CD4-positive, alpha-beta T cell treated with Interleukin-10 for 1 hour (primary cell): ENCODE results near the gene BRD4.
"Not testable (repeated sequence)": the region's sequence is repeated elsewhere in the genome, so short reads cannot be mapped to it uniquely, and the experiment has no call there.

Source experiments
- DNase-seq: peaks from one replicate; pipeline ENCODE4 v3.0.0-alpha.2; 2020

Gene BRD4

GRCh38 chr19:15332311-15332996, at the start of gene BRD4:
Gene BRD4 (minus strand): TSS chr19:15332539. CDS start chr19:15273099, 59,440 bp downstream.
- DNase-seq, result peak; percentile 83

GRCh38 chr19:15381864-15382263, 49.5 kb upstream of the BRD4 start:
- no peak for DNase-seq

DNA sequence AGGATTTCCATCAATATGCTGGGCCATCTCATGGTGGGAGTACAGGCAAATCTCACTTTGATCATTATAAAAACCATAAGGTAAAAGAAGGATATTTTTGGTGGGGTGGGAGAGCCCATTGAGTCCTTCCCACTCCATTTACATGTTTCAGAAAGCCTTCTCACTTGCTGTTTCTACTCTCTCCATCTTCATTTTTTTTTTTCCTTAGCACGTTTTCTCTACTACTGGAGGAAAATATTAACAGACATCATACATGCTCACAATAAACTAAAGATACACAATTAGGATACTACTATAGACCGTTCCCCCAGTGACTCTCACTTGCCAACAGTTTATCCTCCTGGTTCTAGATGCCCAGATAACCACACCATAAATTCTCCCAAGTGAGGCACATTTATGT, 49.1 kb upstream of the BRD4 start:
- no peak for DNase-seq

DNA sequence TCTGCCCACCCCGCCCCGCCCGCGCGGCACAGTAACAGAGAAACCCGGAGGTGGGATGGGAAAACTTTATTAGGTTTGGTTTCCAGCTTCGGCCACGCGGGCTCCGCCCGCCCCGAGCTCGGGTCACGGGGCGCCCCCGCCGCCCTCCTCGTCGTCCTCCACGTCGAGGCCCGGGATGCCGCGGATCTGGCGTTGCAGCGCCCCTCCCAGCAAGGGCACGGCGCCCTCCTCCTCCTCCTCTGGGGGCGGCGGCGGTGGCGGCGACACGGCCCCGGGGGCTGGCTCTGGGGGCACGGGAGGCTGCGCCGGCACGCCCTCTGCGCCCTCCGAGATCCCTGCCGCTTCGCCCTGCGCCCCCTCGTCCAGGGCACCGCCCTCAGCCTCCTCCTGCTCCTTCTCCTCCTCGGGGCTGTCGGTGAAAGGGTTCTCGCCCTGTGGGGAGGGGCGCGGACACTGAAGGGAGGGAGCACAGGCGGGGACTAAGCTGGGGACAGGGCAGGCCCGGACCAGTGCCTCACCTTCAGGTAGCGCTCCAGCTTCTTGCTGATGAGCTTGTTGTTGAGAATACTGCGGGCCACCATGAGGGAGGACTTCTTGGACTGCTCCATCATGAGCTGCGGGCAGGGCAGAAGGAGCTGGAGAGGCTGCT, 47.8 kb upstream of the BRD4 start:
- no peak for DNase-seq

GRCh38 chr19:15379083-15379998, 47.0 kb upstream of the BRD4 start, which contains the start of gene AKAP8:
Gene AKAP8 (minus strand): TSS chr19:15379787. CDS start chr19:15379731, 56 bp downstream.
- DNase-seq, result peak; percentile 99

DNA sequence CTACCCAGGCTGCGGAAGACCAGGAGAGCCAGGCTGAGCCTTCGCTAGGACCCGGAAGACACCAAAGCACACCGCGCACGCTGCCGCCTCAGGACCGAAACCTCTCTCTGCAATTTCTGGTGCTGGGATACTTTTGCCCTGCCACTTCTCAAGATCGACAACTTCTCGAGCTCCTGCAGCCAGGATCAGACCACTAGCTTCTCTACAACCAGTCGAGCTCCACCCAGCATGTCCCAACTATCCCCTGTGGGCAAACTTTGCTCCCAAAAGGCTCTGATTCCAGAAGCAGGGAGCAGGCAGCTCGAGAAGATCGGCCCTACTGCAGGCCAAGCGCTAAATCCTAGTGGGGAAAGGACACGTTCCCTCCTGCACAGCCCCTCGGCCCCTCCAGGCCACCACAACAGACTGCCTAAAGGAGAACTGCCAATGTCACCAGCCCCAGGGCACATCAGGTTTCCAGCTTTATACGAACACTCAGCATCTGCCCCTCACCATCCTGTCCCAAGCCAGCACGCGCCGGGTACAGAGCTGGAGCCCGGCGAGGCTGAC, 46.3 kb upstream of the BRD4 start:
- DNase-seq, result peak; percentile 54

- DNase-seq, result no peak
Observed at GRCh38 chr19:15374796-15375440, 42.6 kb upstream of the BRD4 start.

GRCh38 chr19:15374105-15374651, 41.8 kb upstream of the BRD4 start:
- DNase-seq, result no peak

GRCh38 chr19:15373644-15374043, 41.3 kb upstream of the BRD4 start:
- DNase-seq, result no peak

DNA sequence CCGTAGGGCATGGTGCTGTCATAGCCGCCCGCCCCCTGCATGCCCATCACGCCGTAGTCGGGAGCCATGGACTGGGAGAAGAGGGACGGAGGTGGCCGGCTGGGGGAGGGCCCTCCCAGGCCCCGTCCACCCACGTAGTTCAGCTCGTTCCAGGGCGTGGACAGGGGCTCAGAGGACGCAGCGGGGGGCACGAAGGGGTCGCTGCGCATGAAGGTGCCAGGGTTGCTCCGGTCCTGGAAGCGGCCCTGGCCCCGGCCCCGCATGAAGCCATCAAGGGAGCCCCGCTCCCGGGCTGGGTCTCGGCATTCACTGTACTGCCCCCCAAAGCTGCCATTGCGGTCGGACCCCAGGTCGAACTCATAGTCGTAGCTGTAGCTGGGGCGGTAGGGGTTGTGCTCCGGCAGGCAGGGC, 40.6 kb upstream of the BRD4 start:
- no peak for DNase-seq

- DNase-seq, result no peak
Observed at GRCh38 chr19:15372470-15372869, 40.1 kb upstream of the BRD4 start.

GRCh38 chr19:15371786-15372380, 39.5 kb upstream of the BRD4 start:
- DNase-seq, result no peak

GRCh38 chr19:15371119-15371518, 38.8 kb upstream of the BRD4 start:
- DNase-seq, result no peak

DNA sequence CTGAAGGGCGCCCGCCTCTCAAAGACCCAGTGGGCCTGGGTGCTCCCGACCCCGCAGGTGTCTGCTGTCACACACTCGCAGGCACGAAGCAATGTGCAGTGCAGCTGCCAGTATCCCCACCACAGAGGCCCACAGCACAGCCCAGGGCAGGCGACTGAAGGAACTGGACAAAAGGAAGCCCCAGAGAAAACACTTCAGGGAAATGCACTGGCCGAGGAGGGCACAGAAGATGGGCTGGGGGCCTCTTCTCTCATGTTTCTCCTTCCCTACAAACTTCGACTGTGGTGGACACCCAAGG, 37.2 kb upstream of the BRD4 start:
- DNase-seq, result no peak

GRCh38 chr19:15368798-15369593, 36.7 kb upstream of the BRD4 start:
- no peak for DNase-seq

DNA sequence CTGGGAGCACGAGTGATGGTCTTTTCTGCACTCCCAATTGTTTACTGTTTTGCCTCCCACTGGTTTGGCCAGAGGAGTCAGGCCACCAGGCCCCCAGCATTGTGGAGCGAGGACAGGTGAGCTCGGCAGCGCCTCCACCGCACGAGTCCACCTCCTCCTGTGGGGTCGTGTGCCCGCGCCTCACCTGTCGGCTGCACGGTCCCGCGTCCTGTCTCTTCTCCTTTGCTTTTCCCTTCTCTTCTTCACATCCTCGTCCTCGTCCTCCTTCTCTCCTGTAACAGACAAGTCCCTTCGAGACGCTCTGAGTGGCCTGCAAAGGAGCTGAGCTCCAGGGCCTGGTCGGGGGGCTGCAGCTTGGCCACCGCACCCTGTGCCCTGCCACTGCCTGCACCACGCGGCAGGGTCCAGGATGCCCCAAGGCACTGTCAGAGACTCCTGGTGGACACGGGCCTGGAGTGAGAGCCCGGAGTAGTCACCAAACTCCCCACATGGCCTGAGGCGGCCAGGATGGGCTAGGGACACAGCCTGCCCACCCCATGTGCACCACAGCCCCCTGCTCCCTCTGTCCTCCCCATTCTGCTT, 35.8 kb upstream of the BRD4 start:
- no peak for DNase-seq

GRCh38 chr19:15367439-15367838, 35.1 kb upstream of the BRD4 start:
- no peak for DNase-seq

DNA sequence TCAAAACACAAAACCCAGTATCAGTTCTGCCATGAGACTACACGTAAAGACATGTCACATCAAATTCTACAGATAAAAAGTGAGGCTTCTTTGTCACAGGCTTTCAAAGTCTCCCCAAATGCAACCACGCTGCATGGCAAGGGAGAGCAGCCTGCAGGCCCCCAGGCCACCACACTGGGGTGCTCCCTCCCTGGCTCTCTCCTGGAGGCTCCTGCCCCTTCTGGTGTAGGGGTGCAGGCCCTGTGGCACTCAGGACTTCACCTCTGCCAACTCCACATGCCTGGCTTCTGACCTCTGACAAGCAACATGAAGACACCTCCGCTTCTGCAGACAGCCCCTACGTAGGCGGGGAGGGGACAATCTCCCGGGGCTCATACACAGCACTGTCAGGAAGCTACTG, 32.9 kb upstream of the BRD4 start:
- no peak for DNase-seq

DNA sequence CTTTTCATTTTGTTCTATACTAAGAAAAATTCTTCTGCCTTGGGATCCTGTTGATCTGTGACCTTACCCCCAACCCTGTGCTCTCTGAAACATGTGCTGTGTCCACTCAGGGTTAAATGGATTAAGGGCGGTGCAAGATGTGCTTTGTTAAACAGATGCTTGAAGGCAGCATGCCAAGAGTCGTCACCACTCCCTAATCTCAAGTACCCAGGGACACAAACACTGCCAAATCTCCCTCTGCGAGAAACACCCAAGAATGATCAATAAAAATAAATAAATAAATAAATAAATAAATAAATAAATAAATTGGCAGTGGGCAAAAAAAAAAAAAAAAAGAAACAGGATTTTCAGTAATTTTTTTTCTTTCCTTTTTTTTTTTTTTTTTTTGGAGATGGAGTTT, 31.5 kb upstream of the BRD4 start:
- DNase-seq, result not testable (repeated sequence)

- DNase-seq, result not testable (repeated sequence)
Observed at GRCh38 chr19:15363048-15363447, 30.7 kb upstream of the BRD4 start.

GRCh38 chr19:15360015-15360414, 27.7 kb upstream of the BRD4 start:
- DNase-seq, result not testable (repeated sequence)
